Keratinocyte (primary cell): ENCODE data around the gene TCF7L2. TPM values are rescaled to one million over a fixed set of nuclear protein-coding genes. Genes with fewer than 3 reads are reported as not detected.

ENCODE experiments used
- DNase-seq: peaks from one replicate; pipeline ENCODE4 v3.0.0-alpha.2; 2011; ENCODE audit warnings: low read depth, missing footprints, low spot score
- FAIRE-seq: peaks from 2 replicates; lab custom pipeline; 2011; peaks lifted over from hg19 to GRCh38; lab: Jason Lieb, UNC
- H2AFZ ChIP-seq: 2 replicates; pipeline ENCODE4 v1.6.0; 2012; ENCODE audit warnings: low read length, control low read depth, inconsistent platforms; ENCODE audit not compliant: control insufficient read depth
- H3K27ac ChIP-seq: 2 replicates; pipeline ENCODE4 v1.5.1; 2011; ENCODE audit warnings: low read length; ENCODE audit not compliant: control insufficient read depth, insufficient read depth
- H3K27me3 ChIP-seq: 3 replicates; pipeline ENCODE4 v1.6.0; 2011; ENCODE audit warnings: low read length; ENCODE audit not compliant: control insufficient read depth, insufficient read depth; ENCODE audit errors: extremely low read depth
- H3K36me3 ChIP-seq, 2 experiments: 2 replicates in 1 of 2; 3 replicates in 1 of 2; pipeline ENCODE4 v1.5.1; 2011; ENCODE audit warnings: low read length in 2 of 2, mild to moderate bottlenecking in 1 of 2; ENCODE audit not compliant: control insufficient read depth in 2 of 2, insufficient read depth in 2 of 2; ENCODE audit errors: extremely low read depth in 1 of 2
- H3K4me1 ChIP-seq: 3 replicates; pipeline ENCODE4 v1.5.1; 2011; ENCODE audit warnings: low read length; ENCODE audit not compliant: control insufficient read depth, insufficient read depth; ENCODE audit errors: extremely low read depth
- H3K4me2 ChIP-seq: 3 replicates; pipeline ENCODE4 v1.6.0; 2011; ENCODE audit warnings: low read depth, low read length; ENCODE audit not compliant: control insufficient read depth, insufficient read depth; ENCODE audit errors: extremely low read depth
- H3K4me3 ChIP-seq, 3 experiments: fragments of 200-600 bp in 1 of 3; sonication (generic) in 1 of 3; 2 replicates in 2 of 3; 3 replicates in 1 of 3; pipeline ENCODE4 v1.5.1; 2011 to 2016; ENCODE audit warnings: low read length in 3 of 3, mild to moderate bottlenecking in 3 of 3, control low read depth in 2 of 3, inconsistent platforms in 1 of 3, low read depth in 1 of 3, mixed read lengths in 1 of 3, mixed run types in 1 of 3, moderate library complexity in 1 of 3; ENCODE audit not compliant: control insufficient read depth in 2 of 3, insufficient read depth in 2 of 3; ENCODE audit errors: extremely low read depth in 1 of 3
- H3K79me2 ChIP-seq: 2 replicates; pipeline ENCODE4 v1.6.0; 2012; ENCODE audit warnings: low read length; ENCODE audit not compliant: control insufficient read depth, insufficient read depth
- H3K9ac ChIP-seq: 3 replicates; pipeline ENCODE4 v1.6.0; 2011; ENCODE audit warnings: low read length; ENCODE audit not compliant: control insufficient read depth, insufficient read depth; ENCODE audit errors: extremely low read depth
- H3K9me1 ChIP-seq: 3 replicates; pipeline ENCODE4 v1.6.0; 2011; ENCODE audit warnings: low read length; ENCODE audit not compliant: control insufficient read depth, insufficient read depth; ENCODE audit errors: extremely low read depth
- H3K9me3 ChIP-seq: 2 replicates; pipeline ENCODE4 v1.5.1; 2012; ENCODE audit warnings: low read depth, low read length; ENCODE audit not compliant: control insufficient read depth
- H4K20me1 ChIP-seq: 3 replicates; pipeline ENCODE4 v1.6.0; 2011; ENCODE audit warnings: low read length; ENCODE audit not compliant: control insufficient read depth, insufficient read depth; ENCODE audit errors: extremely low read depth
- EZH2 ChIP-seq: IDR thresholded peaks from one replicate; pipeline ENCODE4 v1.6.1; 2012; ENCODE audit warnings: inconsistent platforms, mild to moderate bottlenecking, low read length, moderate library complexity
- dilution Hi-C: fragments of 300-500 bp; cut with MboI; formaldehyde crosslinking; loops from one replicate; pipeline ENCODE4 v1.7.0; 2020; ENCODE audit warnings: low sequenced_read_pairs; ENCODE audit not compliant: extremely low pct_ligation_motif_present
- polyA plus RNA-seq, 5 experiments: library from polyadenylated mRNA; depleted of rRNA in 3 of 5; stranded (reverse) in 3 of 5; stranded (forward) in 1 of 5; unstranded in 1 of 5; fragments of >200 nt; gene quantifications; 1 replicate in 1 of 5; 2 replicates in 3 of 5; 3 replicates in 1 of 5; pipeline versions ENCODE4 v1.2.1 to v1.2.3, GENCODE V29; 2011 to 2012; ENCODE audit warnings: missing spikeins in 2 of 5, low read depth in 1 of 5, low replicate concordance in 1 of 5
- TF ChIP-seq, protein P1 (sequence below), 3 experiments: IDR thresholded peaks in 1 of 3; conservative IDR thresholded peaks in 1 of 3; optimal IDR thresholded peaks in 1 of 3; 2 replicates in 2 of 3; 3 replicates in 1 of 3; pipeline versions ENCODE3 to v1.5.1; 2011; ENCODE audit warnings: low read length in 3 of 3, mild to moderate bottlenecking in 3 of 3, moderate library complexity in 2 of 3, control low read depth in 1 of 3, inconsistent platforms in 1 of 3; ENCODE audit not compliant: insufficient read depth in 2 of 3; ENCODE audit errors: extremely low read depth in 1 of 3

TCF7L2 gene
- polyA plus RNA-seq, 1 donor (not counting 4 experiments of a cell fraction or from before 2014, with no cell fraction given), result 2.5 TPM

DNA sequence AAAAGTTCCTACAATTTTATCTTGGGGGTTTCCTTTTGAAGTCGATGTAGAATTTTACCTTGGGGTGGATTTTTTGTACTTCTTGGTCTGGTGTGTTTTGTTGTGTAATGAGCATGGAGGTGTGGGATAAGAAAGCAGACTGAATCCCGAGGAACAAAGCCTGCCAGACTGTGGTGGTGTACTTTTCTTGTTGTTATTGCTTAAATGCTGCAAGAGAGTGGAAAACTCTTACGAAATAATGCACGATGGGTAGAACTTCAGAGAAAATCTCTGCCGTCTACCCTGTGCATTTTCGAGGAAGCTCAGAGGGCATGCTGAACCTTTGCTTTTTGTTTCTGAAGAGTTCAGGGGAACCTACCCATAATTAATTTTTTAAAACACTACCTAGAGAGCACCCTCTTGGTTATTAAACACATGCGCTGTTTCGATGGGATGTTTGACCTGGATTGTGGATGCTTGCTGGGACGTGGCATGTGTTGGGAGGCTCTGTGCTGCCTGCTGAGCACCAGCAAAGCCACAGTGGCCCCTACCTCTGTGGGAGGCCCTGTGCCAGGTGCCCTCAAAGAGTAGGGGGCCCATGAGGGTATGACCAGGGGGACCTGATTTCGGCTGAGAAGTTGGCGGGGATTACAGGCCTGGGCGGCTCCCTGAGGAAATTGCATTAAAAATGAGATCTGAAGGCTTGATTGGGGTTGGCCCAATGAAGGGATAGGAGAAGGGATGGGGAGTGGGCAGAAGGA is 94.1 kb downstream of the TCF7L2 start:
- TF ChIP-seq, protein P1, sequence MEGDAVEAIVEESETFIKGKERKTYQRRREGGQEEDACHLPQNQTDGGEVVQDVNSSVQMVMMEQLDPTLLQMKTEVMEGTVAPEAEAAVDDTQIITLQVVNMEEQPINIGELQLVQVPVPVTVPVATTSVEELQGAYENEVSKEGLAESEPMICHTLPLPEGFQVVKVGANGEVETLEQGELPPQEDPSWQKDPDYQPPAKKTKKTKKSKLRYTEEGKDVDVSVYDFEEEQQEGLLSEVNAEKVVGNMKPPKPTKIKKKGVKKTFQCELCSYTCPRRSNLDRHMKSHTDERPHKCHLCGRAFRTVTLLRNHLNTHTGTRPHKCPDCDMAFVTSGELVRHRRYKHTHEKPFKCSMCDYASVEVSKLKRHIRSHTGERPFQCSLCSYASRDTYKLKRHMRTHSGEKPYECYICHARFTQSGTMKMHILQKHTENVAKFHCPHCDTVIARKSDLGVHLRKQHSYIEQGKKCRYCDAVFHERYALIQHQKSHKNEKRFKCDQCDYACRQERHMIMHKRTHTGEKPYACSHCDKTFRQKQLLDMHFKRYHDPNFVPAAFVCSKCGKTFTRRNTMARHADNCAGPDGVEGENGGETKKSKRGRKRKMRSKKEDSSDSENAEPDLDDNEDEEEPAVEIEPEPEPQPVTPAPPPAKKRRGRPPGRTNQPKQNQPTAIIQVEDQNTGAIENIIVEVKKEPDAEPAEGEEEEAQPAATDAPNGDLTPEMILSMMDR (optimal IDR thresholded peaks at IDR 0.05 in 1 of 3, IDR thresholded peaks at IDR 0.05 in 1 of 3, conservative IDR thresholded peaks at IDR 0.05 in 1 of 3; ENCODE audit: extremely low read depth in 1 of 3, insufficient read depth in 2 of 3, low read length in 3 of 3), result no peak
- TF ChIP-seq EZH2, result no peak
- Histone ChIP-seq H3K9me1 (no peaks in the 10 kb centered on the region), H3K27ac (no peak overlapping the region), H3K9me3 (no peaks in the 10 kb centered on the region), H4K20me1 (no peaks in the 10 kb centered on the region), H3K36me3 (no peaks in the 10 kb centered on the region), H2AFZ (no peak overlapping the region), H3K79me2 (peaks cover under 1% of the 10 kb centered on the region), H3K4me1 (peaks cover 14% of the 10 kb centered on the region), H3K27me3 (no peaks in the 10 kb centered on the region), H3K4me2 (no peak overlapping the region), H3K9ac (no peak overlapping the region), H3K4me3 (no peak overlapping the region)
- DNase-seq (no peak), FAIRE-seq (no peak)
- dilution Hi-C loops, result no loop called here

DNA sequence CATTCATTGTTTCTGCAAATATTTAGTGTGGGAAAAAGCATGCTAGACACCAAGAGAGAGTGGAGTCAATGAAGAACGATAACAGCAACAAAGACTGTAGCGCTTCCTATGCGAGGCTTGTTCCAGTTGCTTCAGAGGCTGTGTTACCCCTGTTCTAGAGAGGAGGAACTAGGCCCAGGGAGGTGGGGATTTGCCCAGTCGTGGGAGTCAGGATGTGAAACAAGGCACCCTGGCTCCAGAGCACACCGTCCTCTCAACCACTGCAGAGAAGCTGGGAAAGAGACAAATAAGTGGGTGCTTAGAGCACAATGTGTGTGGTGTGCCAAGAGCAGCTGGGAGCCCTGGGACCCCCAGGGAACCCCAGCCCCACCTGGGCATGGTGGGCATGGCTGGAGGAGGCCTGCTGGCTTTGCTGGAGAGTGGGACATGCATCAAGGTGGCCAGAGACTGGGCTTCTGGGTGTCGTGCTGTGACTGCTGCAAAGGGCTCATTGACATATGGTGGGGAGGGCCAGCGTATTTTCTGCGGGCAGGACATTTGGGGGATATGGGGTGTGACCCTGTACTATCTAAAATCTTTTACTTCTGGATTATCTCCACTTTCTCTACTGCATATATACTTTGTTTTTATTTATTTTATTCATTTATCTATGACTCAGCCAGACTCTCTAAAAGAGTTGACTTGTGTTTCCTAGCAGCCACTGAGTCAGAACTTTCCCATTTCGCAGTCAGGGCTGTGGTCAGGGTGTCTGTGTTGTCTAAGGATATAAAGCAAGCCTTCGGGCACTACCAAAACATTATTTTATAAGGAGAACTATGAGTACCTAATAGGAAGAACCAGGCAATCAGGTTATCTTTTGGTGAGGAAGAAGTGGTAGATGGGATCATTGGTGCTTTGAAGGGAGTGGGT is 95.4 kb downstream of the TCF7L2 start:
- H3K9ac ChIP-seq, result no peak overlapping the region
- peak; percentile 5 for FAIRE-seq

More for the DNA sequence above, 95.4 kb downstream of the TCF7L2 start:
- Histone ChIP-seq H3K27ac (peak overlapping the region; percentile 53), H2AFZ (no peak overlapping the region), H3K9me1 (no peaks in the 10 kb centered on the region), H3K4me2 (peak overlapping the region; percentile 17), H3K27me3 (no peaks in the 10 kb centered on the region), H3K36me3 (peaks cover 0 to 1% of the 10 kb centered on the region in 2 experiments), H3K4me1 (peaks cover 14% of the 10 kb centered on the region), H3K79me2 (peaks cover 2% of the 10 kb centered on the region), H4K20me1 (no peaks in the 10 kb centered on the region), H3K4me3 (no peak overlapping the region), H3K9me3 (no peaks in the 10 kb centered on the region)
- dilution Hi-C loops, result no loop called here
- DNase-seq, result no peak
- TF ChIP-seq, protein P1 (optimal IDR thresholded peaks at IDR 0.05 in 1 of 3, IDR thresholded peaks at IDR 0.05 in 1 of 3, conservative IDR thresholded peaks at IDR 0.05 in 1 of 3; ENCODE audit: extremely low read depth in 1 of 3, insufficient read depth in 2 of 3, low read length in 3 of 3), result no peak
- TF ChIP-seq EZH2, result no peak
